ENCODE measurements around the gene ITGB4.

The ITGB4 gene

GRCh38 chr17:75695141-75695829 lies 26.0 kb upstream of the ITGB4 start:
- no peak for TF ChIP-seq CTCF (IDR thresholded peaks at IDR 0.05; ENCODE audit: low read depth, low read length)
- no peak overlapping the region for H3K4me3 ChIP-seq (replicated peaks in 1 of 2; ENCODE audit: low read depth in 2 of 2, low read length in 2 of 2)
- DNase-seq (ENCODE audit: low read depth in 2 of 2): peak in 1 of 2 donors; percentile 70

DNA sequence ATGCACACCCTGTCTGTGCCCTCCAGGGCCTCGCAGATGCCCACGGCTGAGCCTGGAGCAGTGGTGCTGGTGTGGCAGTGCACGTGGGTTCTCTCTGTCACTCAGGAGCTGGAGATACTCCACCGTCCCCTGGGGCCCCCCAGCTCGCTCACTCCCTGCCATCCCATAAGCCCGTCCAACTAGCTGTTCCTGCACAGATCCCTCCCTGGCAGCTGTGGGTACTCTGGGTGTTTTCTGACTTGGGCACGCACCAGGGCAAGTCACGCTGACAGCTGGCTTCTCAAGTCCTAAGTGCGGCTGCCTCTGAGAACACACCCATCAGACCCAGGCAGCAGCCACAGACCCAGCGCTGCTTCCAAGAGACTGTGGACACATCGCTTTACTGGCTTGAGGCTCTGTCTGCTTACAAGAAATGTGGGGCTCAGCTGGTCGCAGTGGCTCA lies 25.4 kb upstream of the ITGB4 start:
- TF ChIP-seq CTCF (IDR thresholded peaks at IDR 0.05; ENCODE audit: low read depth, low read length): no peak
- no peak overlapping the region for H3K4me3 ChIP-seq (replicated peaks in 1 of 2; ENCODE audit: low read depth in 2 of 2, low read length in 2 of 2)
- no peak for DNase-seq (ENCODE audit: low read depth in 2 of 2)

GRCh38 chr17:75697651-75698291 lies 23.5 kb upstream of the ITGB4 start:
- H3K4me3 ChIP-seq (replicated peaks in 1 of 2; ENCODE audit: low read depth in 2 of 2, low read length in 2 of 2): no peak overlapping the region
- DNase-seq (ENCODE audit: low read depth in 2 of 2): no peak
- TF ChIP-seq CTCF (IDR thresholded peaks at IDR 0.05; ENCODE audit: low read depth, low read length): no peak

GRCh38 chr17:75698659-75699058 lies 22.6 kb upstream of the ITGB4 start:
- no peak overlapping the region for H3K4me3 ChIP-seq (replicated peaks in 1 of 2; ENCODE audit: low read depth in 2 of 2, low read length in 2 of 2)
- no peak for TF ChIP-seq CTCF (IDR thresholded peaks at IDR 0.05; ENCODE audit: low read depth, low read length)
- DNase-seq (ENCODE audit: low read depth in 2 of 2): no peak

DNA sequence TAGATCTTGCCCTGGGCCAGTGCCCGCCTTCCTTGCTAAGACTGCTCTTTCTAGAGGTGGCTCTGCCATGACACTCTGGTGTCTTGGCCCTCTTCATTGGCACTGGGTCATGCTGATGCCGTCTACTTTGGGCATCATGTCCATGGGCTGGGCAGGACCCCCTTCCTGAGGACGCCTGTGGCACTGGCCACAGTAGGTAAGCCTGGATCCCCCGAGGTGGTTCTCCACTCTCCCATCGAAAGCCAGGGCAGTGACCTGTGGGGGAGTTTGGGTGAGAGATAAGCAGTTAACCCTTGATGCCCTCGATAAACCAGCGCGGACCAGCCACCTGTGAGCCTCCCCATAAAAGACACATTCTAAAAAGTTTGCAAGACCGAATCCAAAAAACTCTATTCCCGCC lies 20.0 kb upstream of the ITGB4 start:
- no peak for DNase-seq (ENCODE audit: low read depth in 2 of 2)
- no peak overlapping the region for H3K4me3 ChIP-seq (replicated peaks in 1 of 2; ENCODE audit: low read depth in 2 of 2, low read length in 2 of 2)
- TF ChIP-seq CTCF (IDR thresholded peaks at IDR 0.05; ENCODE audit: low read depth, low read length): no peak

DNA sequence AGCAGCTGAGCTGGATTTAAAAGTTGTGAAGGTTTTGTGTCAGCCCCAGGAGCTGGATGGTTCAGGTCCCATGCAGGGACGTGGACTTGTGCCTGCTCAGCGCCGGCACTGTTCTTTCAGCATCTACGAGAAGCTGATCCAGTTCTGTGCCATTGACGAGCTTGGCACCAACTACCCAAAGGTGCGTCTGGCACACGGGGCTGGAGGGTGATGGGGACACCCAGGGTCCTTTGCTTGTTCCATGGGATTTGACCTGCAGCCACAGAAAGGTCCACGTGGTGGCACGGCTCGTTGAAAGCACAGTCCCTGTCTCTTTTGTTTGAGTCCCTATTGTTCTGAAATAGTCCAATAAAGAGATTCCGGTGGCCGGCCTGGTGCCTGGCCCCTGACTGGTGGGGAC lies 18.1 kb upstream of the ITGB4 start:
- TF ChIP-seq CTCF (IDR thresholded peaks at IDR 0.05; ENCODE audit: low read depth, low read length): no peak
- no peak for DNase-seq (ENCODE audit: low read depth in 2 of 2)
- H3K4me3 ChIP-seq (replicated peaks in 1 of 2; ENCODE audit: low read depth in 2 of 2, low read length in 2 of 2): no peak overlapping the region

Data from cardiac fibroblast (primary cell).